ENCODE results near the gene TCHP. TPM values are rescaled to one million over a fixed set of nuclear protein-coding genes. Genes with fewer than 3 reads are reported as not detected.
A peak's percentile ranks its signal among the peaks of the same experiment; 100 is the strongest.
"Not testable (repeated sequence)": the region's sequence is repeated elsewhere in the genome, so short reads cannot be mapped to it uniquely, and the experiment has no call there.

TCHP gene
- 16.8 TPM for total RNA-seq
- long read RNA-seq, transcript TCHP-202 (13 exons, 3,090 nt): major isoform, 19 of 43 reads
- long read RNA-seq, partial matches to known transcripts: 1 of 43 reads
- long read RNA-seq, other reads (novel, unspliced or antisense): 21 of 43 reads

- Histone ChIP-seq H3K4me3 (peak within 1 kb of the TSS; percentile 96), H3K9me3 (no peaks in the 10 kb centered on the region), H3K27me3 (ENCODE audit: low read depth) (no peaks in the 10 kb centered on the region), H3K27ac (peak within 1 kb of the TSS; percentile 88), H3K4me1 (peaks cover 21% of the 10 kb centered on the region), H3K36me3 (peaks cover 23% of the 10 kb centered on the region)
- ATAC-seq (peak; percentile 96 to 98), DNase-seq (peak; percentile 91)
- TF ChIP-seq CTCF (IDR thresholded peaks at IDR 0.05): peak; percentile 38
- intact Hi-C loops (cut with DNase I): no loop called here
Observed at GRCh38 chr12:109899783-109900751, at the start of gene TCHP. TSS of gene TCHP (plus strand) at chr12:109900274. CDS start at chr12:109903027, 2,753 bp downstream.

- DNase-seq; H3K27ac ChIP-seq; H3K4me3 ChIP-seq; intact Hi-C loops (cut with DNase I); H3K9me3 ChIP-seq; H3K4me1 ChIP-seq; ATAC-seq; H3K27me3 ChIP-seq (ENCODE audit: low read depth): not testable (repeated sequence)
- peaks cover 34% of the 10 kb centered on the region for H3K36me3 ChIP-seq
Observed at GRCh38 chr12:109850518-109850917, 49.6 kb upstream of the TCHP start.

GRCh38 chr12:109855377-109855776 is 44.7 kb upstream of the TCHP start:
- ATAC-seq: peak in 1 of 2 donors; percentile 14
- Histone ChIP-seq H3K4me1 (no peaks in the 10 kb centered on the region), H3K27me3 (ENCODE audit: low read depth) (no peaks in the 10 kb centered on the region), H3K36me3 (peaks cover 66% of the 10 kb centered on the region), H3K9me3 (no peaks in the 10 kb centered on the region), H3K4me3 (no peak overlapping the region), H3K27ac (no peak overlapping the region)
- TF ChIP-seq CTCF (IDR thresholded peaks at IDR 0.05): no peak
- no peak for DNase-seq
- intact Hi-C loops (cut with DNase I): no loop called here

GRCh38 chr12:109857715-109858114 is 42.4 kb upstream of the TCHP start:
- H3K4me3 ChIP-seq: no peak overlapping the region
- H3K27ac ChIP-seq: no peak overlapping the region
- no peak for ATAC-seq
- intact Hi-C loops (cut with DNase I): no loop called here
- H3K36me3 ChIP-seq: peaks cover 62% of the 10 kb centered on the region
- no peak for DNase-seq
- H3K9me3 ChIP-seq: no peaks in the 10 kb centered on the region
- TF ChIP-seq CTCF (IDR thresholded peaks at IDR 0.05): no peak
- no peaks in the 10 kb centered on the region for H3K4me1 ChIP-seq
- no peaks in the 10 kb centered on the region for H3K27me3 ChIP-seq (ENCODE audit: low read depth)

GRCh38 chr12:109858764-109859163 is 41.3 kb upstream of the TCHP start:
- Histone ChIP-seq H3K9me3 (no peaks in the 10 kb centered on the region), H3K4me1 (peaks cover 3% of the 10 kb centered on the region), H3K27ac (no peak overlapping the region), H3K4me3 (no peak overlapping the region), H3K36me3 (peaks cover 61% of the 10 kb centered on the region), H3K27me3 (ENCODE audit: low read depth) (no peaks in the 10 kb centered on the region)
- no peak for ATAC-seq
- intact Hi-C loops (cut with DNase I): no loop called here
- TF ChIP-seq CTCF (IDR thresholded peaks at IDR 0.05): no peak
- no peak for DNase-seq

- no peaks in the 10 kb centered on the region for H3K27me3 ChIP-seq (ENCODE audit: low read depth)
- H3K9me3 ChIP-seq: no peaks in the 10 kb centered on the region
- intact Hi-C loops (cut with DNase I): no loop called here
- peaks cover 23% of the 10 kb centered on the region for H3K4me1 ChIP-seq
- ATAC-seq (no peak), DNase-seq (no peak)
- no peak for TF ChIP-seq CTCF (IDR thresholded peaks at IDR 0.05)
- peaks cover 39% of the 10 kb centered on the region for H3K36me3 ChIP-seq
- H3K4me3 ChIP-seq: no peak overlapping the region
- no peak overlapping the region for H3K27ac ChIP-seq
Observed at GRCh38 chr12:109860977-109861376, 39.1 kb upstream of the TCHP start.

Measured in lower lobe of right lung (tissue), 2 donors.